ENCODE measurements around the gene EVA1B.

DNA sequence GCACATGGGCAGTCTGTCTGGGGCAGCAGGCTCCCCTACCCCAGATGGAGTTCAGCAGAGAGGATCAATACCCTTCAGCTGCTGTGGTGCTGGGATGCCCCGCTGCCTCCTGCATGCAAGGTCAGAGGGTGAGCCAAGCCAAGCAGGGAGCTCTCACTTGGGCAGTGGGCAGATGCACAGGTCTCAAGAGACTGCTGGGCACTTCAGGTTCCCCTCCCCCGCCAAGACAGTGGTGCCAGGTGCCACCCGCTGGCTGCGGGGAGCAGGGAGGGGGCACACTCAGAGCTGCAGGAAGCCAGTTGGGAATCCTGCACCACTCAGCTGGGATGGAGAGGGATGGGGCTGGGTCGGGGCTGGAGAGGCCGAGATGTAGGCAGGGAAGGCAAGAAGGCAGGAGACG, 15.8 kb upstream of the EVA1B start:
- TF ChIP-seq ZNF274 (IDR thresholded peaks at IDR 0.05; ENCODE audit: low read depth, low read length) (no peak), SUZ12 (IDR thresholded peaks at IDR 0.05; ENCODE audit: extremely low read depth, insufficient read depth, insufficient read length) (no peak), YY1 (IDR thresholded peaks at IDR 0.05; ENCODE audit: insufficient read depth, insufficient read length) (no peak)

All from NT2/D1 (cell line).